ENCODE results near the gene BICC1. TPM values are rescaled to one million over a fixed set of nuclear protein-coding genes. Genes with fewer than 3 reads are reported as not detected.
"Not testable (repeated sequence)": the region's sequence is repeated elsewhere in the genome, so short reads cannot be mapped to it uniquely, and the experiment has no call there.

The BICC1 gene
- total RNA-seq, 1 experiment from 2014 or later, result 118 TPM

DNA sequence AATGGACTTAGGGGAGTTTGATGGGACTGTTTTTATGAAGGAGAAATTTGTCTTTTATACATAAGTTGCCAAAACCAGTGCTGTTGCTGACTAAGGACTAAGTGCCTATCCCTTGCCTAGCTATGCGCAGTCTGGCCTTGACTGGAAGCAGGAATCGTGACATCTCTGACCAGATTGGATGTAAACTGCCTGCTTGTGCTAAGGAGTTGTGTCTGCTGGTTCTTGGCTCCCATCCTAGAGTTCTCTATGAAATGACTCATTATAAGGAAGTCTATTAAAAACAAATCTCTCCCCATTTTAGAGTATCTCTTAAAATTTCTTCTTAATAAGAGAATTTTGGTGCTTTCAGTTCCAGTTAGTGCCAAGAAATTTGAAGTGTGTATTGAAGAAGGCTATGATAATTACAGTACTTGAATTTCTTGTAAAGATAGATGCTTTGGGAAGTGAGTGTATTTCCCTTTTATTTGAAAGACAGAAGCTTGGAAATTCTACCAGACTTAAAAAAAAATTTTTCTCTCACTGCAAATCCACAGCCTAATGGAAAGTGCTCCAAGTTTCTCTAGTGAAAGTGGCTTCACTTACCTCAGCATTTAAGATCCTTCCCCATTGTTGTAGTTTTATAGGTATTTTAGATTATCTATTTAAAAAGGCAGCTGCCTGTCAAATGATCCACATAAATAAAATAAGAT, 77.6 kb downstream of the BICC1 start:
- Mint-ChIP-seq H3K36me3 (ENCODE audit: insufficient read depth, unreplicated experiment) (peaks cover 66% of the 10 kb centered on the region), H3K4me1 (ENCODE audit: low read depth, unreplicated experiment) (peaks cover 16% of the 10 kb centered on the region), H3K27me3 (ENCODE audit: insufficient read depth, unreplicated experiment) (no peaks in the 10 kb centered on the region), H3K27ac (ENCODE audit: unreplicated experiment) (no peak overlapping the region), H3K4me3 (ENCODE audit: unreplicated experiment) (no peak overlapping the region), H3K9me3 (ENCODE audit: unreplicated experiment) (peaks cover 19% of the 10 kb centered on the region)
- ChIA-PET CTCF (no interaction called here), POLR2A (interaction anchor here (0.6 kb wide), 1 partner anchor 18 kb away, joined by 3 read pairs; no protein-coding TSS in a partner anchor)
- no peak for DNase-seq
- Histone ChIP-seq H3K4me1 (peaks cover 4% of the 10 kb centered on the region; the same call in 1 of the 2 replicates), H3K4me3 (ENCODE audit: low read depth, low read length) (no peak overlapping the region), H3K36me3 (ENCODE audit: control insufficient read depth, insufficient read depth, low read length) (peaks cover 6% of the 10 kb centered on the region), H3K9me3 (peaks cover 34% of the 10 kb centered on the region), H3K27me3 (replicated peaks; ENCODE audit: control insufficient read depth, insufficient read depth, low read length) (no peaks in the 10 kb centered on the region)
- no TSS peak for BruUV-seq (replicated peaks)
- TF ChIP-seq, protein P1, sequence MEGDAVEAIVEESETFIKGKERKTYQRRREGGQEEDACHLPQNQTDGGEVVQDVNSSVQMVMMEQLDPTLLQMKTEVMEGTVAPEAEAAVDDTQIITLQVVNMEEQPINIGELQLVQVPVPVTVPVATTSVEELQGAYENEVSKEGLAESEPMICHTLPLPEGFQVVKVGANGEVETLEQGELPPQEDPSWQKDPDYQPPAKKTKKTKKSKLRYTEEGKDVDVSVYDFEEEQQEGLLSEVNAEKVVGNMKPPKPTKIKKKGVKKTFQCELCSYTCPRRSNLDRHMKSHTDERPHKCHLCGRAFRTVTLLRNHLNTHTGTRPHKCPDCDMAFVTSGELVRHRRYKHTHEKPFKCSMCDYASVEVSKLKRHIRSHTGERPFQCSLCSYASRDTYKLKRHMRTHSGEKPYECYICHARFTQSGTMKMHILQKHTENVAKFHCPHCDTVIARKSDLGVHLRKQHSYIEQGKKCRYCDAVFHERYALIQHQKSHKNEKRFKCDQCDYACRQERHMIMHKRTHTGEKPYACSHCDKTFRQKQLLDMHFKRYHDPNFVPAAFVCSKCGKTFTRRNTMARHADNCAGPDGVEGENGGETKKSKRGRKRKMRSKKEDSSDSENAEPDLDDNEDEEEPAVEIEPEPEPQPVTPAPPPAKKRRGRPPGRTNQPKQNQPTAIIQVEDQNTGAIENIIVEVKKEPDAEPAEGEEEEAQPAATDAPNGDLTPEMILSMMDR (IDR thresholded peaks at IDR 0.05; ENCODE audit: insufficient read depth in 1 of 2, low read depth in 1 of 2, low read length in 1 of 2, severe bottlenecking in 1 of 2, unreplicated experiment in 1 of 2), result no peak
- intact Hi-C loops (cut with micrococcal nuclease; ENCODE audit: unreplicated experiment), result no loop called here

DNA sequence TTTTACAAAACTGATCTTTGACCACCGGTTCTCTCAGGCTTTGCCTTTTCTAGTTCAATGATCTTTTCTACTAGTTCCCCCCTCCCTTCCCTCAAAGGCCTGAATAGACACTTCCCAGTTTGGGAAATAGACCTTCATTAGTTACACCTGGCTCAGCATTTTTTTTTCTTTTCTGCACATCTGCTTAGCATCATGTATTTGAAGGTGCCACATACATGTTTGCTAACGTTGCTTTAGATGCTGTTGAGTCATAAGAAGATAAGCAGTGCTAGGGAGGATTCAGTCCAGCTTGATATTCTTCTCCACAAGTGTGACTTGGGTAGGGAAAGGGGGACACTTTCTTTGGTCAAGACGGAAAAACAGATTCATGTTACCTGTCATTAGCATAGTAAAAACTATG, 78.3 kb downstream of the BICC1 start:
- H3K4me3 Mint-ChIP-seq (ENCODE audit: unreplicated experiment), result no peak overlapping the region
- H3K27me3 Mint-ChIP-seq (ENCODE audit: insufficient read depth, unreplicated experiment), result no peaks in the 10 kb centered on the region
- H3K36me3 ChIP-seq (ENCODE audit: control insufficient read depth, insufficient read depth, low read length), result peaks cover 6% of the 10 kb centered on the region
- TF ChIP-seq, protein P1 (IDR thresholded peaks at IDR 0.05; ENCODE audit: insufficient read depth in 1 of 2, low read depth in 1 of 2, low read length in 1 of 2, severe bottlenecking in 1 of 2, unreplicated experiment in 1 of 2), result no peak
- BruUV-seq (replicated peaks), result no TSS peak
- no peak overlapping the region for H3K27ac Mint-ChIP-seq (ENCODE audit: unreplicated experiment)
- no peak overlapping the region for H3K4me3 ChIP-seq (ENCODE audit: low read depth, low read length)
- no peak for DNase-seq
- ChIA-PET POLR2A (interaction anchor here (0.6 kb wide), 1 partner anchor 18 kb away, joined by 3 read pairs; no protein-coding TSS in a partner anchor), CTCF (no interaction called here)
- H3K9me3 ChIP-seq, result peaks cover 41% of the 10 kb centered on the region
- peaks cover 25% of the 10 kb centered on the region for H3K9me3 Mint-ChIP-seq (ENCODE audit: unreplicated experiment)
- H3K4me1 Mint-ChIP-seq (ENCODE audit: low read depth, unreplicated experiment), result peaks cover 18% of the 10 kb centered on the region
- peaks cover 71% of the 10 kb centered on the region for H3K36me3 Mint-ChIP-seq (ENCODE audit: insufficient read depth, unreplicated experiment)
- H3K4me1 ChIP-seq, result peaks cover 4% of the 10 kb centered on the region
- H3K27me3 ChIP-seq (replicated peaks; ENCODE audit: control insufficient read depth, insufficient read depth, low read length), result no peaks in the 10 kb centered on the region
- intact Hi-C loops (cut with micrococcal nuclease; ENCODE audit: unreplicated experiment), result no loop called here

DNA sequence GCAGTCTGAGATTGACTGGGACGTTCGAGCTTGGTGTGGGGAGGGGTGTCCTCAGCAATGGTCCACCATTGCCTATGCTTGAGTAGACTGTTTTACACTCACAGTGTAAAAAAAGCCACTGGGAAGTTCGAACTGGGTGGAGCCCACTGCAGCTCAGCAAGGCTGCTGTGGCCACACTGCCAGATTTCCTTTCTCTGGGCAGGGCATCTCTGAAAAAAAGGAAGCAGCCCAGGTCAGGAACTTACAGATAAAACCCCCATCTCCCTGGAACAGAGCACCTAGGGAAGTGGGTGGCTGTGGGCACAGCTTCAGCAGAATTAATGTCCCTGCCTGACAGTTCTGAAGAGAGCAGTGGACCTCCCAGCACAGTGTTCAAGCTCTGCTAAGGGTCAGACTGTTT, 80.3 kb downstream of the BICC1 start:
- CTCF ChIA-PET, result interaction anchor here (0.7 kb wide), 2 partner anchors 260 to 1215 kb away, joined by 3 to 5 read pairs; no protein-coding TSS in a partner anchor
- Mint-ChIP-seq H3K27me3 (ENCODE audit: insufficient read depth, unreplicated experiment) (no peaks in the 10 kb centered on the region), H3K9me3 (ENCODE audit: unreplicated experiment) (peaks cover 46% of the 10 kb centered on the region), H3K36me3 (ENCODE audit: insufficient read depth, unreplicated experiment) (peaks cover 89% of the 10 kb centered on the region), H3K27ac (ENCODE audit: unreplicated experiment) (no peak overlapping the region), H3K4me1 (ENCODE audit: low read depth, unreplicated experiment) (peaks cover 28% of the 10 kb centered on the region), H3K4me3 (ENCODE audit: unreplicated experiment) (no peak overlapping the region)
- H3K9me3 ChIP-seq, result peaks cover 61% of the 10 kb centered on the region
- peaks cover 20% of the 10 kb centered on the region for H3K4me1 ChIP-seq
- peaks cover 6% of the 10 kb centered on the region for H3K36me3 ChIP-seq (ENCODE audit: control insufficient read depth, insufficient read depth, low read length)
- no peak overlapping the region for H3K4me3 ChIP-seq (ENCODE audit: low read depth, low read length)
- POLR2A ChIA-PET, result no interaction called here
- TF ChIP-seq, protein P1 (IDR thresholded peaks at IDR 0.05; ENCODE audit: insufficient read depth in 1 of 2, low read depth in 1 of 2, low read length in 1 of 2, severe bottlenecking in 1 of 2, unreplicated experiment in 1 of 2), result no peak
- H3K27me3 ChIP-seq (replicated peaks; ENCODE audit: control insufficient read depth, insufficient read depth, low read length), result no peaks in the 10 kb centered on the region
- intact Hi-C loops (cut with micrococcal nuclease; ENCODE audit: unreplicated experiment), result no loop called here
- DNase-seq, result no peak
- no TSS peak for BruUV-seq (replicated peaks)

DNA sequence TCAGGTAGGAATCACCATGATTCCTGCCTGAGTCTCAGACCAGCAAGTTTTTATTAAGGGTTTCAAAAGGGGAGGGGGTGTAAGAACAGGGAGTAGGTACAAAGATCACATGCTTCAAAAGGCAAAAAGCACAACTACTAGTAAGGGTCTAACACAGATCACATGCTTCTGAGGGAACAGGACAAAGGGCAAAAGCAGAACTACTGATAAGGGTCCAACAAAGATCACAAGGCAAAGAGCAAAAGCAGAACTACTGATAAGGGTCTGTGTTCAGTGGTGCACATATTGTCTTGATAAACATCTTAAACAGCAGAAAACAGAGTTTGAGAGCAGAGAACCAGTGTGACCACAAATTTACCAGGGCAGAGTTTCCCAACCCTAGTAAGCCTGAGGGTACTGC, 84.5 kb downstream of the BICC1 start:
- intact Hi-C loops (cut with micrococcal nuclease; ENCODE audit: unreplicated experiment), result loop anchor here (1.0 to 2.0 kb wide), 2 partner anchors 40 to 42 kb away; no protein-coding TSS in a partner anchor
- peak; percentile 73 to 74 for DNase-seq
- POLR2A ChIA-PET, result not testable (repeated sequence)

More for the DNA sequence above, 84.5 kb downstream of the BICC1 start:
- Mint-ChIP-seq H3K4me3 (ENCODE audit: unreplicated experiment) (peak overlapping the region; percentile 7), H3K9me3 (ENCODE audit: unreplicated experiment) (peaks cover 60% of the 10 kb centered on the region), H3K4me1 (ENCODE audit: low read depth, unreplicated experiment) (peaks cover 28% of the 10 kb centered on the region), H3K27ac (ENCODE audit: unreplicated experiment) (peak overlapping the region; percentile 40), H3K36me3 (ENCODE audit: insufficient read depth, unreplicated experiment) (peaks cover 80% of the 10 kb centered on the region)
- Histone ChIP-seq H3K4me1 (peaks cover 23% of the 10 kb centered on the region), H3K9me3 (peaks cover 60% of the 10 kb centered on the region)
- H3K27me3 Mint-ChIP-seq (ENCODE audit: insufficient read depth, unreplicated experiment); CTCF ChIA-PET; BruUV-seq (replicated peaks); H3K4me3 ChIP-seq (ENCODE audit: low read depth, low read length); H3K36me3 ChIP-seq (ENCODE audit: control insufficient read depth, insufficient read depth, low read length); H3K27me3 ChIP-seq (replicated peaks; ENCODE audit: control insufficient read depth, insufficient read depth, low read length): not testable (repeated sequence)
